Fibroblast of skin of scalp (primary cell): ENCODE measurements around the gene CKS1B.

Experiments used
- DNase-seq: peaks from one replicate; pipeline ENCODE4 v3.0.0-alpha.2; 2013

The CKS1B gene

GRCh38 chr1:155003227-155003765, 28.8 kb downstream of the CKS1B start:
- peak; percentile 38 for DNase-seq

GRCh38 chr1:155003766-155004351, 29.4 kb downstream of the CKS1B start:
- DNase-seq, result peak; percentile 57

- DNase-seq, result peak; percentile 43
These were observed 30.0 kb downstream of the CKS1B start for GRCh38 chr1:155004352-155005075.

- DNase-seq, result no peak
These were observed 30.9 kb downstream of the CKS1B start for GRCh38 chr1:155005076-155006011.

GRCh38 chr1:155006601-155007101, 32.2 kb downstream of the CKS1B start:
- peak; percentile 42 for DNase-seq

- DNase-seq, result no peak
These were observed 32.9 kb downstream of the CKS1B start for GRCh38 chr1:155007251-155007828.

- no peak for DNase-seq
These were observed 33.8 kb downstream of the CKS1B start for GRCh38 chr1:155008015-155008941.

- no peak for DNase-seq
These were observed 34.8 kb downstream of the CKS1B start for GRCh38 chr1:155009221-155009711.

GRCh38 chr1:155009742-155010141, 35.3 kb downstream of the CKS1B start:
- DNase-seq, result no peak

- no peak for DNase-seq
These were observed 35.9 kb downstream of the CKS1B start for GRCh38 chr1:155010211-155010918.

- no peak for DNase-seq
These were observed 36.5 kb downstream of the CKS1B start for GRCh38 chr1:155011004-155011416.

- DNase-seq, result no peak
These were observed 37.0 kb downstream of the CKS1B start for GRCh38 chr1:155011437-155012025.

GRCh38 chr1:155012026-155012546, 37.6 kb downstream of the CKS1B start:
- peak; percentile 63 for DNase-seq

GRCh38 chr1:155012776-155013602, 38.5 kb downstream of the CKS1B start:
- DNase-seq, result no peak

GRCh38 chr1:155013632-155014031, 39.2 kb downstream of the CKS1B start:
- no peak for DNase-seq

- no peak for DNase-seq
These were observed 40.4 kb downstream of the CKS1B start for GRCh38 chr1:155014709-155015508.

- no peak for DNase-seq
These were observed 41.2 kb downstream of the CKS1B start for GRCh38 chr1:155015527-155016230.
